GM21786 (cell line): ENCODE measurements around the gene FAM200A.
A peak's percentile ranks its signal among the peaks of the same experiment; 100 is the strongest.
"Not testable (repeated sequence)": the region's sequence is repeated elsewhere in the genome, so short reads cannot be mapped to it uniquely, and the experiment has no call there.

Experiments
- ATAC-seq: cut with Tn5 transposase; IDR thresholded peaks from one replicate; pipeline ENCODE4 v1.9.1; 2021; ENCODE audit not compliant: unreplicated experiment

The FAM200A gene

DNA sequence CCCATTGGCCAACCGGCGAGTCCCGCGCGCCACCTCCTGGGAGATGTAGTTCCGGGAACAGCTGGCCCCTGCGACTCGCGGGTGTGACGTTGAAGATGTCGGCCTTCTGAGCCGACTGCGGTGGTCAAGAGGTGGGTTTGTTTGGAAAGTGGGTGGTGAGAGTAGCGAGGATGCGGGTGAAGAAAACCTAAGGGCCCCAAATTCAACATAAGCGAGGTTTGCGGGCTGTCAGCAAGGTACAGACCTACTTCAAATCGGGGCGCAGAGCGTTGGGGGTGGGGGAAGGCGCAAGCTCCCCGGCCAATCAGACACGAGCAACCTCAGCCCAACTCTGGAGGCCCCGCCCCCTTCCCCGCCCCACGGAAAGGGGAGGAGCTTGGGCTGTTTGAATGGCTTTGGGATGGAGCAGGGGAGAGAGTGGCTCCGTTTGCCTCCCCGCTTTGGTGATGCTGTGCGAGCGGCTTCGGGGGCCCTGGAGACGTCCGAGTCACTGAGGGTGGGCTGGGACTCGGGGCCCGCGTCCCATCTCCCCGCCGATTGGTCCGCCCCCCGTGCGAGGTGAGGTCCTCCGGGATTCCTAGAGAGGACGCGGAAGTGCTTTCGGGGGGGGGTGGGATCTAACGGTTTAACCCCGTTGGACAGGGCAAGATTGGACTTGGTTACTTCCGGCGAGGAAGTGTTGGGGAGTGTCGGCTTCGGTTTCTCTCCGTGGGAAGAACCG is 47.2 kb downstream of the FAM200A start, which contains the start of gene ZKSCAN5:
TSS of gene ZKSCAN5 (plus strand) at position 60 of the 721 bp plus-strand sequence. CDS start 1,383 bp downstream, outside the sequence.
- peak; percentile 70 for ATAC-seq

DNA sequence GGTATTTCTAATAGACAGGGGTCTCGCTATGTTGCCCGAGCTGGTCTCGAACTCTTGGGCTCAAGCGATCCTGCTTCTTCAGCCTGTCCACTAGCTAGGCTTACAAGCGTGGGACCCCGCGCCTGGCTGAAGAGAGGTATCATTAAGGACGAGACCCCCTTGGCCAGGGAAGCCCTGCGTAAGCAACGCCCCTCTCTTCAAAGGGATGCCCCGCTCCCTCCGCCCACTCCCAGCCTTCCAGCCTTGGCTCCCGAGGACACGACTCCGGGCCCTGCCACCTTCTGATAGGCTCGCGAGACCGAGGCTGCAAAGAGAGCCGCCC is 47.7 kb downstream of the FAM200A start:
- ATAC-seq, result no peak

DNA sequence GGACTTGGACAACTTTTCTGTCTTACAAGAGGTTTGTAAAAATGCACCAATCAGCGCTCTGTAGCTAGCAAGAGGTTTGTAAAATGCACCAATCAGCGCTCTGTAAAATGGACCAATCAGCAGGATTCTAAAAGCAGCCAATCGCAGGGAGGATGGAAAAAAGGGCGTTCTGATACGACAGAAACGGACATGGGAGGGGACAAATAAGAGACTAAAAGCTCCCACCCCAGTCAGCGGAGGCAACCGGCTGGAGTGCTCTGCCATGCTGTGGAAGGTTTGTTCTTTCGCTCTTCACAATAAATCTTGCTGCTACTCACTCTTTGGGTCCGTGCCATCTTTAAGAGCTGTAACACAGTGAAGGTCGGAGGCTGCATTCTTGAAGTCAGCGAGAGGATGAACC is 50.7 kb downstream of the FAM200A start:
- ATAC-seq, result not testable (repeated sequence)

- no peak for ATAC-seq
Observed at GRCh38 chr7:99500637-99501009, 51.3 kb downstream of the FAM200A start.

GRCh38 chr7:99499721-99500636 is 51.9 kb downstream of the FAM200A start, which contains the start of gene ZNF394:
ZNF394 (minus strand) TSS chr7:99500281; CDS start chr7:99500093, 188 bp downstream.
- ATAC-seq, result peak; percentile 38

DNA sequence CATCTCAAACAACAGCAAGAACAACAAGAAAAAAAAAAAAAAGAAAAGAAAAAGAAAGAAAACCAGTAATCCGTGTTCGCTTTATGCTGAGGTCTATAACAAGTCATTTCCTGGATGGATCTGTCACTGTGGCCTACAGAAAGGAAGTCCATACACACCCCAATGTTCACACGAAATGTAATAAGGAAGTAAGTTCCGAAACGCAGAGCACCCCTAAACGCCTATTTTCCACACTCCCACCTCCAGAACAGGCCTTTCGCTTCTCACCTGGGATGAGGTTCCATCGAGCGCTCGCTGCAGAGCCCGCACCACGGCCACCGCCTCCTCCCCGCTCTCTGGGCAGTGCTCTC is 52.6 kb downstream of the FAM200A start:
- no peak for ATAC-seq

GRCh38 chr7:99498546-99498944 is 53.4 kb downstream of the FAM200A start:
- ATAC-seq, result no peak

- no peak for ATAC-seq
Observed at GRCh38 chr7:99497766-99498545, 54.0 kb downstream of the FAM200A start.
